Measurements from ENCODE around the gene LGALS7B. TPM values are rescaled to one million over a fixed set of nuclear protein-coding genes. Genes with fewer than 3 reads are reported as not detected.
"Not testable (repeated sequence)": the region's sequence is repeated elsewhere in the genome, so short reads cannot be mapped to it uniquely, and the experiment has no call there.

The LGALS7B gene
- total RNA-seq, 2 donors from 2014 or later, result not detected

DNA sequence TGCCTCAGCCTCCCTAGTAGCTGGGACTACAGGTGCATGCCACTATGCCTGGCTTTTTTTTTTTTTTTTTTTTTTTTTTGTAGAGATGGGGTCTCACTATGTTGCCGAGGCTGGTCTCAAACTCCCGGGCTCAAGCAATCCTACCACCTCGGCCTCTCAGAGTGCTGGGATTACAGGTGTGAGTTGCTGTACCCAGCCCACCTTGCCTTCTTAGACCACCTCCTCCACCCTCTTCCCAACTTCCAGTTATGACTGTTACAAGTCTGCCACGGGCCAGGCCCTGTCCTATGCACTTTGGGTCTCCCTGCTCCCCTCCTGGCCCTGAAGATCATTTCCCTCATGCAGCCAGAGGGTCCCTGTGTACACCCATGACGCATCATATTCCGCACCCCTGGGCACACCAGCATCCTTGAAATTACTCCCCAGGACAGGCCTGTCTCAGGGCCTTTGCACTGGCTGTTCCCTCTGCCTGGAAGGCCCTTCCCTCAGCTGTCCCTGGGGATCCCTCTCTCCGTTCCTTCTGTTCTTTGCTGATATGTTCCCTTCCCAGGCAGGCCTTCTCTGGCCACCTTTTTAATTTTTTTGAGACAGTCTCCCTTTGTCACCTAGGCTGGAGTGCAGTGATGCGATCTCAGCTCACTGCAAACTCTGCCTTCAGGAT lies 20.7 kb downstream of the LGALS7B start:
- peaks cover 15% of the 10 kb centered on the region for H3K4me1 ChIP-seq
- no peak for TF ChIP-seq POLR2A (IDR thresholded peaks at IDR 0.05)
- TF ChIP-seq, protein P1, sequence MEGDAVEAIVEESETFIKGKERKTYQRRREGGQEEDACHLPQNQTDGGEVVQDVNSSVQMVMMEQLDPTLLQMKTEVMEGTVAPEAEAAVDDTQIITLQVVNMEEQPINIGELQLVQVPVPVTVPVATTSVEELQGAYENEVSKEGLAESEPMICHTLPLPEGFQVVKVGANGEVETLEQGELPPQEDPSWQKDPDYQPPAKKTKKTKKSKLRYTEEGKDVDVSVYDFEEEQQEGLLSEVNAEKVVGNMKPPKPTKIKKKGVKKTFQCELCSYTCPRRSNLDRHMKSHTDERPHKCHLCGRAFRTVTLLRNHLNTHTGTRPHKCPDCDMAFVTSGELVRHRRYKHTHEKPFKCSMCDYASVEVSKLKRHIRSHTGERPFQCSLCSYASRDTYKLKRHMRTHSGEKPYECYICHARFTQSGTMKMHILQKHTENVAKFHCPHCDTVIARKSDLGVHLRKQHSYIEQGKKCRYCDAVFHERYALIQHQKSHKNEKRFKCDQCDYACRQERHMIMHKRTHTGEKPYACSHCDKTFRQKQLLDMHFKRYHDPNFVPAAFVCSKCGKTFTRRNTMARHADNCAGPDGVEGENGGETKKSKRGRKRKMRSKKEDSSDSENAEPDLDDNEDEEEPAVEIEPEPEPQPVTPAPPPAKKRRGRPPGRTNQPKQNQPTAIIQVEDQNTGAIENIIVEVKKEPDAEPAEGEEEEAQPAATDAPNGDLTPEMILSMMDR (IDR thresholded peaks at IDR 0.05), result no peak
- no peak for DNase-seq
- H3K27me3 ChIP-seq, result no peaks in the 10 kb centered on the region
- no peaks in the 10 kb centered on the region for H3K9me3 ChIP-seq
- no peaks in the 10 kb centered on the region for H3K36me3 ChIP-seq (replicated peaks in 1 of 2; ENCODE audit: insufficient read depth in 1 of 2, low read depth in 2 of 2)
- H3K27ac ChIP-seq, result no peak overlapping the region
- intact Hi-C loops (cut with DNase I), result no loop called here
- H3K4me3 ChIP-seq, result no peak overlapping the region
- no peak for ATAC-seq
- WGBS, 2 donors, result 97% methylated on average over 8 of the region's 8 CpGs

DNA sequence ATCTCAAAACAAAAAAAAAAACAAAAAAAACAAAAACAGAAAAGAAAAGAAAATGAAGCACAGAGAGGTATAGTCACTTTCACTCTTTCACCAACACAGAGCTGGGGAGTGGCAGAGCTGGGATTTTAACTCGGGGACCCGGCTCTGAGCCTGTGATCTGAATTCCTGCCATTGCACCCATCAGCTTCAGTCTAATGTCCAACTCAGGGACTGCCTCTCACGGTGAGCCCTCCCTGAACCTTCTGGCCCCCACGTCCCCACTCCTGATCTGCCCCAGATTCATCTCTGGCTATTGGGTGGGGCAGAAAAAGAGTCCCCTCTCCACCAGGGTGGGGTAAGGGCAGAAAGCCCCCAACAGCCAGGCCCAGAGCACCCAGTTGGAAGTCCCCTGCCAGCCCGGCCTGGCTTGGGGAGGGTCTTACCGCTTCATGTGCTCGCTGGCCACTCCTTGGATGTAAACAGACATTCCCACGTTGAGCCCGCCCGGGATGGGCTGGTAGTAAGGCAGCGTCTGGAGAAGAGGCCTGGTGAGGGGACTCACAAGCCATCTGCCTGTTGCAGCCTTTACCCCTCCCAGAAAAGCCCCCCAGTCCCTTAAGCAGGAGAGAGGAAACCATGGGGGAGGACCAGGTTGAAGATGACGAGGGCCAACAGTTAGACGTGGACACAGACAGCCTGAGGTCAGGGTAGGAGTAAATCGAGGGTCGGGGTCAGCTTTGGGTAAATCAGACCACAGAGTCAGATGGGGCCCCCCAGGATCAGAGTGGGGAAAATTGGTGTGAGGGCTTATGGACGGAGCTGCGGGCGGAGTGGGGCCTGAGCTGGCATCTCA lies 23.2 kb downstream of the LGALS7B start:
- 64 to 75% methylated on average over 13 to 18 of the region's 18 CpGs for WGBS, 2 donors
- no peak overlapping the region for H3K4me3 ChIP-seq
- intact Hi-C loops (cut with DNase I), result no loop called here

DNA sequence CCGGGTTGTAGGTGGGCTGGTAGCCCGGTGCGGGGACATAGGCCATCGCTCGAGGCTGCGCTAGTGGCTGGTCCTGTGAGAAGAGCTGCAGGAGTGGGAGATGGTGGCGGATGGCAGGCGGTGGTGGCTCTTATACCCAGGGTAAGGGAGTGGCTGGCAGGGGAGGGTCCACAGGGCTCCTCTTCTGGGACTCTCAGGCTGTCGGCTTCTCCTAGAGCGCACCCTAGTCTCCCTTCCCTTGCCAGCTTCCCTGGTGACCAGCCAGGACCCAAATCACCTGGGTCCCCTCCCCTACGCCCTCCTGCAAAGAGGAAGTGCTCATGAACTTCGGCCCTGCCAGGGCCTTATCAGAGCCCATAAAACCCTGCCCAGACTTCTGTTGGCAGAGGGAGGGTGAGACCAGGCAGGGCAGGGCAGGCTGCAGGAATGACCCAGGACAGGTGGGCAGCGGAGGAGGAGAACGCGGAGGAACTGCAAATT lies 23.9 kb downstream of the LGALS7B start, which contains the start of gene LGALS4:
Gene LGALS4, minus strand, starts transcription at position 105 of the 480 bp plus-strand sequence. Its CDS starts 59 bp downstream, at position 46.
- H3K36me3 ChIP-seq (replicated peaks in 1 of 2; ENCODE audit: insufficient read depth in 1 of 2, low read depth in 2 of 2), result peaks cover 0 to 9% of the 10 kb centered on the region in 2 donors
- H3K9me3 ChIP-seq, result no peaks in the 10 kb centered on the region
- no peak within 1 kb of the TSS for H3K4me3 ChIP-seq
- TF ChIP-seq, protein P1 (IDR thresholded peaks at IDR 0.05), result peak in 2 of 7 experiments; percentile 1 to 13
- peak; percentile 33 to 76 (median 72) for TF ChIP-seq POLR2A (IDR thresholded peaks at IDR 0.05)
- peak; percentile 92 for ATAC-seq
- H3K27ac ChIP-seq, result peak within 1 kb of the TSS; percentile 65 to 77 (median 76)
- H3K27me3 ChIP-seq, result no peaks in the 10 kb centered on the region
- H3K4me1 ChIP-seq, result peaks cover 15% of the 10 kb centered on the region
- peak; percentile 86 to 94 (median 92) for DNase-seq
- WGBS, 2 donors, result 24 to 45% methylated on average over 9 to 15 of the region's 15 CpGs
- intact Hi-C loops (cut with DNase I), result no loop called here

More for the DNA sequence above, 23.2 kb downstream of the LGALS7B start:
- H3K36me3 ChIP-seq (replicated peaks in 1 of 2; ENCODE audit: insufficient read depth in 1 of 2, low read depth in 2 of 2), result peaks cover 0 to 7% of the 10 kb centered on the region in 2 donors
- DNase-seq, result no peak
- no peaks in the 10 kb centered on the region for H3K9me3 ChIP-seq
- peak overlapping the region; percentile 65 to 77 (median 76) for H3K27ac ChIP-seq
- ATAC-seq, result no peak
- H3K27me3 ChIP-seq, result no peaks in the 10 kb centered on the region
- H3K4me1 ChIP-seq, result peaks cover 15% of the 10 kb centered on the region
- no peak for TF ChIP-seq POLR2A (IDR thresholded peaks at IDR 0.05)
- TF ChIP-seq, protein P1 (IDR thresholded peaks at IDR 0.05), result no peak

DNA sequence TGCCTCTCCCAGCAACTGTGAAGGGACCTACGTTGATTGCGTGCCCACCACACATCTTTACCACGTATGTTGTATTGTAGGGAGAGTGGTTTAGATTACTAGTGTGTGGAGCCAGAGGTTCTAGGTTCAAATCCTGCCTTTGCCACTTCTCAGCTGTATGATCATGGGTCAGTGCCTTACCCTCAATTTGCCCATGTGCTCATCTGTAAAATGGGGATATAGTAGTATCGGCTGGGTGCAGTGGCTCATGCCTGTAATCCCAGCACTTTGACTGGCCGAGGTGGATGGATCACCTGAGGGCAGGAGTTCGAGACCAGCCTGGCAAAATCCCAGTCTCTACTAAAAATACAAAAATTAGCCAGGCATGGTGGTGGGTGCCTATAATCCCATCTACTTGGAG lies 24.3 kb downstream of the LGALS7B start:
- ATAC-seq, result no peak
- peaks cover 15% of the 10 kb centered on the region for H3K4me1 ChIP-seq
- TF ChIP-seq, protein P1 (IDR thresholded peaks at IDR 0.05), result no peak
- no peak for TF ChIP-seq POLR2A (IDR thresholded peaks at IDR 0.05)
- 55 to 57% methylated on average over 6 of the region's 6 CpGs for WGBS, 2 donors
- H3K36me3 ChIP-seq (replicated peaks in 1 of 2; ENCODE audit: insufficient read depth in 1 of 2, low read depth in 2 of 2), result peaks cover 0 to 9% of the 10 kb centered on the region in 2 donors
- H3K27ac ChIP-seq, result peak overlapping the region; percentile 65 to 77 (median 76)
- intact Hi-C loops (cut with DNase I), result no loop called here
- no peaks in the 10 kb centered on the region for H3K9me3 ChIP-seq
- DNase-seq, result no peak
- no peak overlapping the region for H3K4me3 ChIP-seq
- H3K27me3 ChIP-seq, result no peaks in the 10 kb centered on the region

DNA sequence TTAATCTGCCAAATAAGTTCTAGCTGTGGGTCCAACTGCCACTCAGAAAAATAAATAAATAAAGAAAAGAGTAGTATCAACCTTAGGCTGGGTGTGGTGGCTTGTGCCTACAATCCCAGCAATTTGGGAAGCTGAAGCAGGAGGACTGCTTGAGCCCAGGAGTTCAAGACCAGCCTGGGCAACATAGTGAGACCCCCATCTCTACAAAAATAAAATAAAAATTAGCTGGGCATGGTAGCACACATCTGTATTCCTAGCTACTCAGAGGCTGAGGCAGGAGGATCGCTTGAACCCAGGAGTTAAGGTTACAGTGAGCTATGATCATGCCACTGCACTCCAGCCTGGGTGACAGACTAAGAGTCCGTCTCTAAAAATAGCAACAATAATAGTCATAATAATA lies 24.9 kb downstream of the LGALS7B start:
- Histone ChIP-seq H3K4me1 (peaks cover 15% of the 10 kb centered on the region), H3K27ac (peak overlapping the region in 2 of 4 donors; percentile 14 to 77)
- WGBS, 2 donors, result 76 to 80% methylated on average over 2 of the region's 2 CpGs
- H3K36me3 ChIP-seq (replicated peaks in 1 of 2; ENCODE audit: insufficient read depth in 1 of 2, low read depth in 2 of 2); H3K4me3 ChIP-seq; DNase-seq; intact Hi-C loops (cut with DNase I); H3K27me3 ChIP-seq; H3K9me3 ChIP-seq: not testable (repeated sequence)
- ATAC-seq, result peak; percentile 5
